H9 (cell line): ENCODE results near the gene PRDM13. TPM values are rescaled to one million over a fixed set of nuclear protein-coding genes. Genes with fewer than 3 reads are reported as not detected.
A peak's percentile ranks its signal among the peaks of the same experiment; 100 is the strongest.

Experiments used
- DNase-seq: peaks from one replicate; pipeline ENCODE4 v3.0.0-alpha.2; 2017
- H2AFZ ChIP-seq: one replicate; pipeline ENCODE4 v1.6.1; 2013; ENCODE audit warnings: mild to moderate bottlenecking, low read length, control low read depth, moderate library complexity
- H2AK5ac ChIP-seq: 2 replicates; pipeline ENCODE4 v1.6.1; 2013; ENCODE audit warnings: low read length, control low read depth, mixed read lengths; ENCODE audit not compliant: insufficient read length
- H2BK120ac ChIP-seq: one replicate; pipeline ENCODE4 v1.6.1; 2013; ENCODE audit warnings: low read depth, mild to moderate bottlenecking, low read length, control low read depth, inconsistent platforms; ENCODE audit not compliant: poor library complexity, severe bottlenecking
- H2BK12ac ChIP-seq: 2 replicates; pipeline ENCODE4 v1.6.1; 2013; ENCODE audit warnings: low read length, control low read depth, mixed read lengths, low read depth; ENCODE audit not compliant: insufficient read length
- H2BK15ac ChIP-seq: 2 replicates; pipeline ENCODE4 v1.6.1; 2013; ENCODE audit warnings: low read depth, low read length, control low read depth
- H2BK20ac ChIP-seq: one replicate; pipeline ENCODE4 v1.6.1; 2013; ENCODE audit warnings: low read depth, mild to moderate bottlenecking, low read length, control low read depth, inconsistent platforms; ENCODE audit not compliant: poor library complexity, severe bottlenecking
- H2BK5ac ChIP-seq: 2 replicates; pipeline ENCODE4 v1.6.1; 2013; ENCODE audit warnings: low read length, control low read depth, mixed read lengths; ENCODE audit not compliant: insufficient read length
- H3K14ac ChIP-seq: 2 replicates; pipeline ENCODE4 v1.6.1; 2013; ENCODE audit warnings: low read length, control low read depth; ENCODE audit not compliant: insufficient read depth
- H3K18ac ChIP-seq: 2 replicates; pipeline ENCODE4 v1.6.1; 2013; ENCODE audit warnings: low read depth, mild to moderate bottlenecking, mixed read lengths, low read length, control low read depth; ENCODE audit not compliant: insufficient read length
- H3K23ac ChIP-seq: 2 replicates; pipeline ENCODE4 v1.6.1; 2013; ENCODE audit warnings: low read length, control low read depth, mixed read lengths, low read depth; ENCODE audit not compliant: insufficient read length
- H3K23me2 ChIP-seq: 2 replicates; pipeline ENCODE4 v1.6.1; 2013; ENCODE audit warnings: low read depth, mild to moderate bottlenecking, mixed read lengths, low read length, control low read depth; ENCODE audit not compliant: insufficient read length, poor library complexity, severe bottlenecking
- H3K27ac ChIP-seq: 2 replicates; pipeline ENCODE4 v1.5.1; 2013; ENCODE audit warnings: low read length, control low read depth, mixed read lengths, low read depth; ENCODE audit not compliant: insufficient read length
- H3K27me3 ChIP-seq: 2 replicates; pipeline ENCODE4 v1.6.1; 2013; ENCODE audit warnings: low read length, control low read depth, inconsistent platforms; ENCODE audit not compliant: insufficient read depth
- H3K4ac ChIP-seq: 2 replicates; pipeline ENCODE4 v1.6.1; 2013; ENCODE audit warnings: low read depth, mild to moderate bottlenecking, control low read depth, inconsistent platforms, low read length, moderate library complexity
- H3K4me1 ChIP-seq: 2 replicates; pipeline ENCODE4 v1.6.1; 2013; ENCODE audit warnings: low read length, control low read depth, inconsistent platforms; ENCODE audit not compliant: insufficient read depth
- H3K4me2 ChIP-seq: 2 replicates; pipeline ENCODE4 v1.6.1; 2013; ENCODE audit warnings: low read length, control low read depth, mixed read lengths; ENCODE audit not compliant: insufficient read length, insufficient read depth
- H3K56ac ChIP-seq: 2 replicates; pipeline ENCODE4 v1.6.1; 2013; ENCODE audit warnings: low read depth, mild to moderate bottlenecking, mixed read lengths, low read length, control low read depth; ENCODE audit not compliant: insufficient read length
- H3K79me1 ChIP-seq: 2 replicates; pipeline ENCODE4 v1.6.1; 2013; ENCODE audit warnings: low read depth, mild to moderate bottlenecking, moderate library complexity, low read length, control low read depth, inconsistent platforms; ENCODE audit not compliant: insufficient read depth, poor library complexity, severe bottlenecking
- H3K79me2 ChIP-seq: 2 replicates; pipeline ENCODE4 v1.6.1; 2013; ENCODE audit warnings: low read length, control low read depth, inconsistent platforms; ENCODE audit not compliant: insufficient read depth
- H3K9ac ChIP-seq: 2 replicates; pipeline ENCODE4 v1.6.1; 2013; ENCODE audit warnings: low read length, control low read depth, mixed read lengths; ENCODE audit not compliant: insufficient read length; ENCODE audit errors: extremely low read depth
- H3K9me3 ChIP-seq: one replicate; pipeline ENCODE4 v1.6.1; 2013; ENCODE audit warnings: low read depth, low read length, inconsistent platforms; ENCODE audit not compliant: control insufficient read depth
- H3T11ph ChIP-seq: one replicate; pipeline ENCODE4 v1.6.1; 2013; ENCODE audit warnings: mild to moderate bottlenecking, low read length, control low read depth, inconsistent platforms
- H4K20me1 ChIP-seq: one replicate; pipeline ENCODE4 v1.6.1; 2013; ENCODE audit not compliant: control insufficient read depth, insufficient read length, insufficient read depth
- H4K5ac ChIP-seq: 2 replicates; pipeline ENCODE4 v1.6.1; 2013; ENCODE audit warnings: low read depth, mild to moderate bottlenecking, mixed read lengths, low read length, control low read depth; ENCODE audit not compliant: insufficient read length
- H4K8ac ChIP-seq: replicated peaks from 2 replicates; pipeline ENCODE4 v1.6.1; 2013; ENCODE audit warnings: low read length, control low read depth, mixed read lengths, low read depth; ENCODE audit not compliant: insufficient read length
- H4K91ac ChIP-seq: 2 replicates; pipeline ENCODE4 v1.6.1; 2013; ENCODE audit warnings: low read depth, mild to moderate bottlenecking, moderate library complexity, mixed read lengths, low read length, control low read depth; ENCODE audit not compliant: insufficient read length
- H3K27ac Mint-ChIP-seq, 3 experiments: 2 replicates in 2 of 3; 3 replicates in 1 of 3; pipeline ENCODE4 v1.8.0; 2020 to 2021; ENCODE audit warnings: mixed read lengths in 3 of 3, mild to moderate bottlenecking in 1 of 3, moderate library complexity in 1 of 3
- H3K27me3 Mint-ChIP-seq: 2 replicates; pipeline ENCODE4 v1.8.0; 2021; ENCODE audit warnings: low read depth, mild to moderate bottlenecking, moderate library complexity, mixed read lengths
- H3K36me3 Mint-ChIP-seq, 3 experiments: 2 replicates in 2 of 3; 3 replicates in 1 of 3; pipeline ENCODE4 v1.8.0; 2020 to 2021; ENCODE audit warnings: low read depth in 3 of 3, mixed read lengths in 3 of 3; ENCODE audit not compliant: insufficient read depth in 1 of 3
- H3K4me1 Mint-ChIP-seq, 2 experiments: 2 replicates each; pipeline ENCODE4 v1.8.0; 2020; ENCODE audit warnings: mixed read lengths in 2 of 2
- H3K4me3 Mint-ChIP-seq, 2 experiments: 2 replicates in 1 of 2; 3 replicates in 1 of 2; pipeline ENCODE4 v1.8.0; 2020 to 2021; ENCODE audit warnings: mild to moderate bottlenecking in 2 of 2, mixed read lengths in 2 of 2, moderate library complexity in 1 of 2
- H3K9me3 Mint-ChIP-seq, 2 experiments: 2 replicates in 1 of 2; 3 replicates in 1 of 2; pipeline ENCODE4 v1.8.0; 2020; ENCODE audit warnings: mild to moderate bottlenecking in 2 of 2, mixed read lengths in 2 of 2, moderate library complexity in 1 of 2
- CTCF ChIP-seq: fragments of 200-600 bp; sonication (generic); conservative IDR thresholded peaks from 3 replicates; pipeline ENCODE4 v1.8.0; 2021; ENCODE audit warnings: antibody characterized with exemption, mild to moderate bottlenecking
- WGBS: extraction: QIAGEN DNeasy Blood & Tissue Kit; methylation state at CpG from one replicate; pipeline ENCODE4 v1.1.7; 2013; ENCODE audit warnings: missing lambda C conversion rate, low lambda C conversion rate, mixed read lengths; ENCODE audit not compliant: insufficient read length; ENCODE audit errors: extremely low coverage; 5-methylcytosine and 5-hydroxymethylcytosine counted together
- total RNA-seq: library from RNA; stranded (reverse); gene quantifications from 2 replicates; pipeline ENCODE4 v1.2.1, GENCODE V29; 2021

Gene PRDM13
- total RNA-seq, 1 experiment from 2014 or later, result not detected

GRCh38 chr6:99568103-99568933 is 38.3 kb upstream of the PRDM13 start, which contains the start of gene CCNC:
CCNC (minus strand) TSS chr6:99568660; CDS start chr6:99568527, 133 bp downstream.
- H3K27ac Mint-ChIP-seq, result peak within 1 kb of the TSS; percentile 99

More at GRCh38 chr6:99568103-99568933, 38.3 kb upstream of the PRDM13 start, which contains the start of gene CCNC:
- peak within 1 kb of the TSS; percentile 91 to 94 for H3K4me3 Mint-ChIP-seq
- H3K4me1 Mint-ChIP-seq, result peaks cover 11 to 14% of the 10 kb centered on the region in 2 experiments
- Histone ChIP-seq H4K91ac (no peak within 1 kb of the TSS), H2BK12ac (no peak within 1 kb of the TSS), H3K4me1 (no peaks in the 10 kb centered on the region), H3K27me3 (no peaks in the 10 kb centered on the region), H2BK5ac (no peak within 1 kb of the TSS), H3K4me2 (peak within 1 kb of the TSS; percentile 45), H3K79me2 (peaks cover 10% of the 10 kb centered on the region; the same call in 1 of the 2 replicates), H3K18ac (peak within 1 kb of the TSS; percentile 86), H3K79me1 (no peaks in the 10 kb centered on the region), H3K23me2 (peaks cover 7% of the 10 kb centered on the region), H2BK20ac (no peak within 1 kb of the TSS), H2BK15ac (no peak within 1 kb of the TSS), H4K20me1 (no peaks in the 10 kb centered on the region), H2AK5ac (no peak within 1 kb of the TSS), H3K14ac (peak within 1 kb of the TSS; percentile 92), H3K9me3 (no peaks in the 10 kb centered on the region), H3T11ph (no peak within 1 kb of the TSS), H2AFZ (peak within 1 kb of the TSS; percentile 52), H3K23ac (no peak within 1 kb of the TSS), H2BK120ac (peak within 1 kb of the TSS; percentile 70), H3K27ac (peak within 1 kb of the TSS; percentile 93), H3K56ac (no peak within 1 kb of the TSS), H3K4ac (peak within 1 kb of the TSS; percentile 68; the same call in 1 of the 2 replicates), H3K9ac (peak within 1 kb of the TSS; percentile 97), H4K5ac (peak within 1 kb of the TSS; percentile 85), H4K8ac (no peak within 1 kb of the TSS)
- H3K9me3 Mint-ChIP-seq, result peaks cover 0 to 8% of the 10 kb centered on the region in 2 experiments; a peak in 2 of 5 replicates
- WGBS, result no CpG with 5 or more reads among the region's 64 CpGs
- peaks cover 0 to 4% (median 3%) of the 10 kb centered on the region in 3 experiments; a peak in 3 of 7 replicates for H3K36me3 Mint-ChIP-seq
- peak; percentile 96 for DNase-seq
- H3K27me3 Mint-ChIP-seq, result peaks cover 9% of the 10 kb centered on the region; the same call in 1 of the 2 replicates
- TF ChIP-seq CTCF, result no peak
